Fibroblast of lung (primary cell): ENCODE data around the gene WDR26.

Source experiments
- EZH2 ChIP-seq: IDR thresholded peaks from 2 replicates; pipeline ENCODE4 v1.5.1; 2012; ENCODE audit warnings: low read length, control low read depth, mild to moderate bottlenecking; ENCODE audit errors: missing control alignments
- TF ChIP-seq, protein P1 (sequence below), 2 donors: IDR thresholded peaks in 1 of 2; conservative IDR thresholded peaks in 1 of 2; 1 replicate in 1 of 2; 2 replicates in 1 of 2; pipeline ENCODE4 v1.5.1; 2011 to 2012; ENCODE audit warnings: low read length in 2 of 2, control low read depth in 1 of 2, inconsistent platforms in 1 of 2, low read depth in 1 of 2, mild to moderate bottlenecking in 1 of 2

DNA sequence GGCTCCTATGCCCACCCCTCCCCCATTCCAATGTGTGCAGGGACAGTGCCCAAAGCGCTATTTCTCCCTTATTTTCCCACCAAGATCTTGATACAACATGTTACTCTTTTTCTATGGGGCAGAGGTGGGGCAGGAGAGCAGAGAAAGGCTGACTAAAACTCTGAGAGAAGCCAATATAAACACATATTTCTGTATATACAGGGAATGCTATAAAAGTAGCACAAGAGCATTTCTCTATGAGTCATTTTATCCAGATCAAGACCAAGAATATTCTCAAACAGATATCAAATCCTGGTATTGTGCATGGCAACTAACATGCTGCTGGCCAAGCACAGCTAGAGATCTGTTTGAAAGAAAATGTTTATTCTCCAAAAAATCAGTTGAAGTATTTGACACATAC lies 7.3 kb downstream of the WDR26 start:
- TF ChIP-seq EZH2: no peak
- TF ChIP-seq, protein P1, sequence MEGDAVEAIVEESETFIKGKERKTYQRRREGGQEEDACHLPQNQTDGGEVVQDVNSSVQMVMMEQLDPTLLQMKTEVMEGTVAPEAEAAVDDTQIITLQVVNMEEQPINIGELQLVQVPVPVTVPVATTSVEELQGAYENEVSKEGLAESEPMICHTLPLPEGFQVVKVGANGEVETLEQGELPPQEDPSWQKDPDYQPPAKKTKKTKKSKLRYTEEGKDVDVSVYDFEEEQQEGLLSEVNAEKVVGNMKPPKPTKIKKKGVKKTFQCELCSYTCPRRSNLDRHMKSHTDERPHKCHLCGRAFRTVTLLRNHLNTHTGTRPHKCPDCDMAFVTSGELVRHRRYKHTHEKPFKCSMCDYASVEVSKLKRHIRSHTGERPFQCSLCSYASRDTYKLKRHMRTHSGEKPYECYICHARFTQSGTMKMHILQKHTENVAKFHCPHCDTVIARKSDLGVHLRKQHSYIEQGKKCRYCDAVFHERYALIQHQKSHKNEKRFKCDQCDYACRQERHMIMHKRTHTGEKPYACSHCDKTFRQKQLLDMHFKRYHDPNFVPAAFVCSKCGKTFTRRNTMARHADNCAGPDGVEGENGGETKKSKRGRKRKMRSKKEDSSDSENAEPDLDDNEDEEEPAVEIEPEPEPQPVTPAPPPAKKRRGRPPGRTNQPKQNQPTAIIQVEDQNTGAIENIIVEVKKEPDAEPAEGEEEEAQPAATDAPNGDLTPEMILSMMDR (conservative IDR thresholded peaks at IDR 0.05 in 1 of 2, IDR thresholded peaks at IDR 0.05 in 1 of 2; ENCODE audit: low read depth in 1 of 2, low read length in 2 of 2): no peak
